ENCODE measurements around the gene CCDC83.

- TF ChIP-seq TAF1 (IDR thresholded peaks at IDR 0.05; ENCODE audit: low read depth), result no peak
- no peak for TF ChIP-seq RAD21 (IDR thresholded peaks at IDR 0.05; ENCODE audit: low read depth)
- TF ChIP-seq, protein P1, sequence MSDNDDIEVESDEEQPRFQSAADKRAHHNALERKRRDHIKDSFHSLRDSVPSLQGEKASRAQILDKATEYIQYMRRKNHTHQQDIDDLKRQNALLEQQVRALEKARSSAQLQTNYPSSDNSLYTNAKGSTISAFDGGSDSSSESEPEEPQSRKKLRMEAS (IDR thresholded peaks at IDR 0.05), result no peak
- no peak for TF ChIP-seq TEAD4 (IDR thresholded peaks at IDR 0.05)
- TF ChIP-seq REST (IDR thresholded peaks at IDR 0.05; ENCODE audit: low read depth), result no peak
Observed at GRCh38 chr11:85823816-85824215, 31.4 kb upstream of the CCDC83 start.
